ENCODE data around the gene MRPS34.

The MRPS34 gene

GRCh38 chr16:1772908-1773702 is at the start of gene MRPS34:
TSS of gene MRPS34 (minus strand) at chr16:1773134. CDS start at chr16:1773119, 15 bp downstream.
- H2AFZ ChIP-seq (ENCODE audit: low read depth, low read length) = no peak within 1 kb of the TSS

GRCh38 chr16:1821861-1822611 is 49.1 kb upstream of the MRPS34 start:
- peaks cover 10% of the 10 kb centered on the region; the same call in 1 of the 2 replicates for H3K79me2 ChIP-seq (ENCODE audit: low read length)
- H3K27ac ChIP-seq (ENCODE audit: low read length) = no peak overlapping the region

More at GRCh38 chr16:1772908-1773702, at the start of gene MRPS34:
- H3K9ac ChIP-seq (ENCODE audit: low read length) = peak within 1 kb of the TSS; percentile 97
- H3K4me1 ChIP-seq (ENCODE audit: low read length) = peaks cover 12% of the 10 kb centered on the region
- no peaks in the 10 kb centered on the region for H3K9me3 ChIP-seq (ENCODE audit: insufficient read depth, low read length)
- H3K4me2 ChIP-seq (ENCODE audit: low read length) = peak within 1 kb of the TSS; percentile 97
- TF ChIP-seq CTCF (IDR thresholded peaks at IDR 0.05; ENCODE audit: low read depth, low read length) (peak; percentile 72), EZH2phosphoT487 (IDR thresholded peaks at IDR 0.05; ENCODE audit: low read depth) (no peak)
- H3K4me3 ChIP-seq (ENCODE audit: low read length) = peak within 1 kb of the TSS; percentile 99
- H4K20me1 ChIP-seq (ENCODE audit: insufficient read depth, low read length) = no peaks in the 10 kb centered on the region
- H3K36me3 ChIP-seq (replicated peaks; ENCODE audit: low read depth, low read length) = peaks cover 7% of the 10 kb centered on the region
- no peaks in the 10 kb centered on the region for H3K27me3 ChIP-seq (ENCODE audit: low read depth, low read length)
- H3K27ac ChIP-seq (ENCODE audit: low read length) = peak within 1 kb of the TSS; percentile 82
- H3K79me2 ChIP-seq (ENCODE audit: low read length) = peaks cover 35% of the 10 kb centered on the region

GRCh38 chr16:1820946-1821290 is 48.0 kb upstream of the MRPS34 start:
- Histone ChIP-seq H3K79me2 (ENCODE audit: low read length) (peaks cover 8% of the 10 kb centered on the region; the same call in 1 of the 2 replicates), H3K4me3 (ENCODE audit: low read length) (no peak overlapping the region), H4K20me1 (ENCODE audit: insufficient read depth, low read length) (no peaks in the 10 kb centered on the region), H3K27ac (ENCODE audit: low read length) (no peak overlapping the region), H3K4me1 (ENCODE audit: low read length) (peaks cover 12% of the 10 kb centered on the region; the same call in 1 of the 2 replicates), H3K9me3 (ENCODE audit: insufficient read depth, low read length) (no peaks in the 10 kb centered on the region), H2AFZ (ENCODE audit: low read depth, low read length) (no peak overlapping the region), H3K36me3 (replicated peaks; ENCODE audit: low read depth, low read length) (no peaks in the 10 kb centered on the region), H3K27me3 (ENCODE audit: low read depth, low read length) (no peaks in the 10 kb centered on the region), H3K4me2 (ENCODE audit: low read length) (no peak overlapping the region), H3K9ac (ENCODE audit: low read length) (no peak overlapping the region)
- TF ChIP-seq EZH2phosphoT487 (IDR thresholded peaks at IDR 0.05; ENCODE audit: low read depth) (no peak), CTCF (IDR thresholded peaks at IDR 0.05; ENCODE audit: low read depth, low read length) (no peak)

More at GRCh38 chr16:1821861-1822611, 49.1 kb upstream of the MRPS34 start:
- no peaks in the 10 kb centered on the region for H3K27me3 ChIP-seq (ENCODE audit: low read depth, low read length)
- no peaks in the 10 kb centered on the region for H3K36me3 ChIP-seq (replicated peaks; ENCODE audit: low read depth, low read length)
- H2AFZ ChIP-seq (ENCODE audit: low read depth, low read length) = no peak overlapping the region
- H3K4me1 ChIP-seq (ENCODE audit: low read length) = peaks cover 12% of the 10 kb centered on the region; the same call in 1 of the 2 replicates
- H3K4me2 ChIP-seq (ENCODE audit: low read length) = no peak overlapping the region
- no peaks in the 10 kb centered on the region for H4K20me1 ChIP-seq (ENCODE audit: insufficient read depth, low read length)
- no peak overlapping the region for H3K4me3 ChIP-seq (ENCODE audit: low read length)
- H3K9me3 ChIP-seq (ENCODE audit: insufficient read depth, low read length) = no peaks in the 10 kb centered on the region
- no peak overlapping the region for H3K9ac ChIP-seq (ENCODE audit: low read length)
- no peak for TF ChIP-seq EZH2phosphoT487 (IDR thresholded peaks at IDR 0.05; ENCODE audit: low read depth)

- TF ChIP-seq EZH2phosphoT487 (IDR thresholded peaks at IDR 0.05; ENCODE audit: low read depth) (no peak), CTCF (IDR thresholded peaks at IDR 0.05; ENCODE audit: low read depth, low read length) (no peak)
- peaks cover 2% of the 10 kb centered on the region; the same call in 1 of the 2 replicates for H3K79me2 ChIP-seq (ENCODE audit: low read length)
- no peaks in the 10 kb centered on the region for H4K20me1 ChIP-seq (ENCODE audit: insufficient read depth, low read length)
- no peak overlapping the region for H3K4me2 ChIP-seq (ENCODE audit: low read length)
- no peak overlapping the region for H3K9ac ChIP-seq (ENCODE audit: low read length)
- no peaks in the 10 kb centered on the region for H3K27me3 ChIP-seq (ENCODE audit: low read depth, low read length)
- peaks cover 6% of the 10 kb centered on the region; the same call in 1 of the 2 replicates for H3K4me1 ChIP-seq (ENCODE audit: low read length)
- H3K9me3 ChIP-seq (ENCODE audit: insufficient read depth, low read length) = no peaks in the 10 kb centered on the region
- no peaks in the 10 kb centered on the region for H3K36me3 ChIP-seq (replicated peaks; ENCODE audit: low read depth, low read length)
- no peak overlapping the region for H2AFZ ChIP-seq (ENCODE audit: low read depth, low read length)
- no peak overlapping the region for H3K4me3 ChIP-seq (ENCODE audit: low read length)
- H3K27ac ChIP-seq (ENCODE audit: low read length) = no peak overlapping the region
Measured at GRCh38 chr16:1820096-1820945, 47.4 kb upstream of the MRPS34 start.

Data from OCI-LY3 (cell line).